CD4-positive, alpha-beta T cell treated with Interleukin-15 for 1 hour (primary cell): ENCODE results near the gene LRRC32.
A peak's percentile ranks its signal among the peaks of the same experiment; 100 is the strongest.
"Not testable (repeated sequence)": the region's sequence is repeated elsewhere in the genome, so short reads cannot be mapped to it uniquely, and the experiment has no call there.

Source experiments
- DNase-seq: peaks from one replicate; pipeline ENCODE4 v3.0.0-alpha.2; 2020

Gene LRRC32

GRCh38 chr11:76625472-76626186 lies 44.9 kb downstream of the LRRC32 start:
- peak; percentile 15 for DNase-seq

GRCh38 chr11:76624500-76625379 lies 45.8 kb downstream of the LRRC32 start:
- DNase-seq, result no peak

GRCh38 chr11:76623884-76624419 lies 46.6 kb downstream of the LRRC32 start:
- DNase-seq, result peak; percentile 0

- peak; percentile 39 for DNase-seq
Observed at GRCh38 chr11:76623171-76623883, 47.2 kb downstream of the LRRC32 start.

- DNase-seq, result peak; percentile 6
Observed at GRCh38 chr11:76622493-76623094, 48.0 kb downstream of the LRRC32 start.

- no peak for DNase-seq
Observed at GRCh38 chr11:76621868-76622267, 48.7 kb downstream of the LRRC32 start.

- DNase-seq, result peak; percentile 13
Observed at GRCh38 chr11:76621466-76621865, 49.1 kb downstream of the LRRC32 start.

GRCh38 chr11:76620489-76620888 lies 50.1 kb downstream of the LRRC32 start:
- no peak for DNase-seq

- DNase-seq, result not testable (repeated sequence)
Observed at GRCh38 chr11:76619801-76620200, 50.7 kb downstream of the LRRC32 start.

- DNase-seq, result peak; percentile 6
Observed at GRCh38 chr11:76617553-76618265, 52.8 kb downstream of the LRRC32 start.

GRCh38 chr11:76616676-76617552 lies 53.6 kb downstream of the LRRC32 start:
- DNase-seq, result peak; percentile 10

GRCh38 chr11:76615950-76616349 lies 54.6 kb downstream of the LRRC32 start:
- DNase-seq, result peak; percentile 9

- DNase-seq, result no peak
Observed at GRCh38 chr11:76614471-76615179, 55.9 kb downstream of the LRRC32 start.

- no peak for DNase-seq
Observed at GRCh38 chr11:76613901-76614300, 56.6 kb downstream of the LRRC32 start.

- no peak for DNase-seq
Observed at GRCh38 chr11:76612226-76612625, 58.3 kb downstream of the LRRC32 start.

GRCh38 chr11:76610871-76611475 lies 59.6 kb downstream of the LRRC32 start:
- DNase-seq, result peak; percentile 36

GRCh38 chr11:76610371-76610770 lies 60.2 kb downstream of the LRRC32 start:
- DNase-seq, result no peak

GRCh38 chr11:76609736-76610370 lies 60.7 kb downstream of the LRRC32 start:
- no peak for DNase-seq

- DNase-seq, result not testable (repeated sequence)
Observed at GRCh38 chr11:76608879-76609460, 61.6 kb downstream of the LRRC32 start.
